HG02943 (cell line): Measurements from ENCODE around the gene NME4.
"Not testable (repeated sequence)": the region's sequence is repeated elsewhere in the genome, so short reads cannot be mapped to it uniquely, and the experiment has no call there.

Experiments used
- ATAC-seq: cut with Tn5 transposase; IDR thresholded peaks from one replicate; pipeline ENCODE4 v1.9.1; 2021; ENCODE audit warnings: mild to moderate bottlenecking, low read depth, moderate library complexity; ENCODE audit not compliant: unreplicated experiment

Gene NME4

GRCh38 chr16:375927-376816 is 20.8 kb upstream of the NME4 start:
- no peak for ATAC-seq

GRCh38 chr16:376817-377418 is 20.1 kb upstream of the NME4 start:
- no peak for ATAC-seq

GRCh38 chr16:377419-377951 is 19.5 kb upstream of the NME4 start:
- no peak for ATAC-seq

GRCh38 chr16:378113-378820 is 18.7 kb upstream of the NME4 start:
- ATAC-seq, result not testable (repeated sequence)

- ATAC-seq, result no peak
Measured at GRCh38 chr16:378821-379182, 18.2 kb upstream of the NME4 start.

GRCh38 chr16:379183-379960 is 17.6 kb upstream of the NME4 start:
- no peak for ATAC-seq

GRCh38 chr16:379961-380761 is 16.8 kb upstream of the NME4 start:
- ATAC-seq, result no peak

GRCh38 chr16:380762-381011 is 16.3 kb upstream of the NME4 start:
- ATAC-seq, result no peak

- ATAC-seq, result peak; percentile 36
Measured at GRCh38 chr16:381012-381788, 15.8 kb upstream of the NME4 start.

- peak; percentile 29 for ATAC-seq
Measured at GRCh38 chr16:381789-382717, 14.9 kb upstream of the NME4 start, which contains the start of gene PGAP6. Gene PGAP6 (minus strand): TSS chr16:381978. CDS start chr16:381821, 157 bp downstream.

GRCh38 chr16:383326-384051 is 13.5 kb upstream of the NME4 start:
- no peak for ATAC-seq

- ATAC-seq, result no peak
Measured at GRCh38 chr16:386641-387156, 10.3 kb upstream of the NME4 start.

- ATAC-seq, result not testable (repeated sequence)
Measured at GRCh38 chr16:387761-388666, 9.0 kb upstream of the NME4 start.

- no peak for ATAC-seq
Measured at GRCh38 chr16:389352-389751, 7.6 kb upstream of the NME4 start.

GRCh38 chr16:391885-392335 is 5.1 kb upstream of the NME4 start:
- no peak for ATAC-seq

- no peak for ATAC-seq
Measured at GRCh38 chr16:392450-393030, 4.5 kb upstream of the NME4 start.
